AG10803 (cell line): ENCODE results near the gene XXYLT1.
A peak's percentile ranks its signal among the peaks of the same experiment; 100 is the strongest.
"Not testable (repeated sequence)": the region's sequence is repeated elsewhere in the genome, so short reads cannot be mapped to it uniquely, and the experiment has no call there.

Experiments used
- DNase-seq: peaks from one replicate; pipeline ENCODE4 v3.0.0; 2010; ENCODE audit warnings: low read depth
- H3K4me3 ChIP-seq: 2 replicates; pipeline ENCODE4 v1.5.1; 2011; ENCODE audit warnings: mild to moderate bottlenecking, low read length, control low read depth
- TF ChIP-seq, protein P1 (sequence below): conservative IDR thresholded peaks from 2 replicates; pipeline ENCODE4 v1.5.1; 2011; ENCODE audit warnings: mild to moderate bottlenecking, low read length, control low read depth, inconsistent platforms

XXYLT1 gene

DNA sequence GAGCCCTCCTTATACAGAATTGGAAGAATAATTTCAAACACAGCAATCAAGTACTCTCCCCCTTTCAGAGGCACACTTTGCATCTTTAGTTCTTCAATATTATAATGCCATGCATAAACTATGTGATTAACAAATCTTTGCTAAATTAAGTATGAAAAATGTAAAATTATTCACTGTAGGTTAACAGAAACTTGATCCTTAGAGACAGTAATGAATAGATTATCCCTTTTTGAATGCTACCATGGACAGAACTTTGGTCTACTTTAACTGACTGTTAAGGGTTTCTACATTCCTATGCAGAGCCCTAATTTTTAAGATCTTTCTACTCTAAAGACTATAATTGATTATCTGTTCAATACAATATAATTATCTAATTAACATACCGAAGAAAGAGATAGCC, 25.7 kb upstream of the XXYLT1 start:
- no peak for DNase-seq
- H3K4me3 ChIP-seq = no peak overlapping the region
- TF ChIP-seq, protein P1, sequence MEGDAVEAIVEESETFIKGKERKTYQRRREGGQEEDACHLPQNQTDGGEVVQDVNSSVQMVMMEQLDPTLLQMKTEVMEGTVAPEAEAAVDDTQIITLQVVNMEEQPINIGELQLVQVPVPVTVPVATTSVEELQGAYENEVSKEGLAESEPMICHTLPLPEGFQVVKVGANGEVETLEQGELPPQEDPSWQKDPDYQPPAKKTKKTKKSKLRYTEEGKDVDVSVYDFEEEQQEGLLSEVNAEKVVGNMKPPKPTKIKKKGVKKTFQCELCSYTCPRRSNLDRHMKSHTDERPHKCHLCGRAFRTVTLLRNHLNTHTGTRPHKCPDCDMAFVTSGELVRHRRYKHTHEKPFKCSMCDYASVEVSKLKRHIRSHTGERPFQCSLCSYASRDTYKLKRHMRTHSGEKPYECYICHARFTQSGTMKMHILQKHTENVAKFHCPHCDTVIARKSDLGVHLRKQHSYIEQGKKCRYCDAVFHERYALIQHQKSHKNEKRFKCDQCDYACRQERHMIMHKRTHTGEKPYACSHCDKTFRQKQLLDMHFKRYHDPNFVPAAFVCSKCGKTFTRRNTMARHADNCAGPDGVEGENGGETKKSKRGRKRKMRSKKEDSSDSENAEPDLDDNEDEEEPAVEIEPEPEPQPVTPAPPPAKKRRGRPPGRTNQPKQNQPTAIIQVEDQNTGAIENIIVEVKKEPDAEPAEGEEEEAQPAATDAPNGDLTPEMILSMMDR = no peak

DNA sequence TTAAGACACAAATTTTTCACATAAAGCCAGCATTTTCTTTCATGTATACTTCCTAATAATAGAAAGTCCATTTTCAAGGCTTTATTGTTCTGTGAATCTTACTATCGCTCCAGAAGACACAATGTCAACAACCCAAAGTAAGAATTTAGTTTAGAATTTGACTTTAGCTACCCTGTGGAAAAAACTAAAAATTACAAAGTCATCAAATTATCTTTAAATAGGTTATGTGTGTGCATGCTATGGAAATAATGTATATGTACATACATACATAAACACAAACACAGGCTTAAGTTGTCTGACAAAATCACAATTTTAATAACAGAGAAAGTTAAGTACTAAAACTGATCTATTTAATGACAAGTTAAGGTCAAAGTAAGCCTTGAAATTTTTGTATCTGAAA, 20.2 kb upstream of the XXYLT1 start:
- TF ChIP-seq, protein P1 = no peak
- H3K4me3 ChIP-seq = no peak overlapping the region
- DNase-seq = no peak

GRCh38 chr3:195290643-195291042, 19.7 kb upstream of the XXYLT1 start:
- not testable (repeated sequence) for H3K4me3 ChIP-seq, DNase-seq

GRCh38 chr3:195286115-195286872, 15.3 kb upstream of the XXYLT1 start:
- H3K4me3 ChIP-seq = no peak overlapping the region
- peak; percentile 56 for DNase-seq
- TF ChIP-seq, protein P1 = no peak

- TF ChIP-seq, protein P1 = no peak
- no peak overlapping the region for H3K4me3 ChIP-seq
- no peak for DNase-seq
Measured at GRCh38 chr3:195285372-195285771, 14.4 kb upstream of the XXYLT1 start.

DNA sequence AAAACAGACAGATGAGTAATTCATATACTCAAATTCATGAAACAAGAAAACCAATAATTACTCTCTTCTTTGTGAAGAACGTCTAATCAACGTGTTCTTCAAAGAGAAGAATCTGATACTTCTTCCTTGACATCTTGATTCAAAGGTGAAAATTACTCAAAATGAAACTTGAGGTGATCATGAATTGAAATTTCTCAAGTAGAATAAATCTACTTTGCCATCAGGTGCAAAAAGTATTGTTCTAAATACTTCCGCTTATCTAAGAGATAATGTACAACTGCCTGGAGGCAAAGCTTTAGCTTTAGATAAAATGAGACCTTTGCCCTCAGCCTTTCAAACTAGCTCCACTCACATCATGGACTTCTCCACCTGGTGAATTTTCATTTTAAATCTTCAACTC, 13.9 kb upstream of the XXYLT1 start:
- no peak for DNase-seq
- TF ChIP-seq, protein P1 = no peak

GRCh38 chr3:195282961-195283360, 12.0 kb upstream of the XXYLT1 start:
- TF ChIP-seq, protein P1 = no peak
- no peak for DNase-seq
- H3K4me3 ChIP-seq = no peak overlapping the region

More for the DNA sequence above, 13.9 kb upstream of the XXYLT1 start:
- H3K4me3 ChIP-seq = no peak overlapping the region
